H1 (cell line): ENCODE measurements around the gene VAMP4. TPM values are rescaled to one million over a fixed set of nuclear protein-coding genes. Genes with fewer than 3 reads are reported as not detected.

Experiments
- CTCF ChIA-PET: fragments of 300-600 bp; sonication (Branson Sonifier 250); formaldehyde crosslinking; loops from one replicate; lab custom pipeline; 2021; ENCODE audit not compliant: partially characterized antibody; lab: Charles Lee
- POLR2A ChIA-PET: fragments of 300-600 bp; sonication (Branson Sonifier 250); formaldehyde crosslinking; loops from one replicate; lab custom pipeline; 2021; ENCODE audit warnings: inconsistent platforms; ENCODE audit not compliant: partially characterized antibody; lab: Charles Lee
- DNase-seq, 2 experiments: peaks; one replicate each; pipeline versions ENCODE4 v3.0.0 to v3.0.0-alpha.2; 2010 to 2022; ENCODE audit warnings: low spot score in 2 of 2, low read depth in 1 of 2, mixed read lengths in 1 of 2
- FAIRE-seq: peaks from 2 replicates; lab custom pipeline; 2011; peaks lifted over from hg19 to GRCh38; lab: Jason Lieb, UNC
- H2AFZ ChIP-seq: 2 replicates; pipeline ENCODE4 v1.8.1; 2012; ENCODE audit warnings: low read length, inconsistent platforms
- H2AK5ac ChIP-seq: 2 replicates; pipeline ENCODE4 v1.6.1; 2013; ENCODE audit warnings: low read depth, low read length
- H2BK120ac ChIP-seq: replicated peaks from 2 replicates; pipeline ENCODE3; 2013; ENCODE audit warnings: low read depth, low read length, inconsistent platforms
- H2BK12ac ChIP-seq: 2 replicates; pipeline ENCODE4 v1.6.1; 2013; ENCODE audit warnings: low read depth, low read length
- H2BK15ac ChIP-seq: 2 replicates; pipeline ENCODE4 v1.6.1; 2013; ENCODE audit warnings: low read length
- H2BK20ac ChIP-seq: 2 replicates; pipeline ENCODE4 v1.6.1; 2013; ENCODE audit warnings: low read length
- H2BK5ac ChIP-seq: 2 replicates; pipeline ENCODE4 v1.6.1; 2013; ENCODE audit warnings: low read depth, low read length
- H3K14ac ChIP-seq: 2 replicates; pipeline ENCODE4 v1.6.1; 2013; ENCODE audit warnings: inconsistent platforms; ENCODE audit not compliant: insufficient read length
- H3K18ac ChIP-seq: 2 replicates; pipeline ENCODE4 v1.6.1; 2013; ENCODE audit warnings: low read length; ENCODE audit errors: extremely low read depth
- H3K23ac ChIP-seq: 2 replicates; pipeline ENCODE4 v1.6.1; 2013; ENCODE audit warnings: inconsistent platforms; ENCODE audit not compliant: insufficient read length
- H3K23me2 ChIP-seq: 2 replicates; pipeline ENCODE4 v1.6.1; 2013; ENCODE audit warnings: low read depth, low read length
- H3K27ac ChIP-seq: 2 replicates; pipeline ENCODE4 v1.6.1; 2011; ENCODE audit warnings: low read depth, low read length, inconsistent platforms
- H3K27me3 ChIP-seq, 4 experiments: replicated peaks in 1 of 4; 1 replicate in 1 of 4; 2 replicates in 3 of 4; pipeline versions ENCODE4 v1.6.1 to v1.8.1; 2011 to 2013; ENCODE audit warnings: low read length in 3 of 4, mild to moderate bottlenecking in 3 of 4, inconsistent platforms in 2 of 4, mixed read lengths in 2 of 4, moderate library complexity in 1 of 4; ENCODE audit not compliant: control insufficient read depth in 3 of 4, insufficient read depth in 3 of 4; ENCODE audit errors: extremely low read depth in 1 of 4
- H3K36me3 ChIP-seq, 4 experiments: 2 replicates each; pipeline versions ENCODE4 v1.6.1 to v1.8.1; 2011 to 2013; ENCODE audit warnings: mild to moderate bottlenecking in 4 of 4, low read length in 3 of 4, moderate library complexity in 2 of 4, control low read depth in 1 of 4, inconsistent platforms in 1 of 4; ENCODE audit not compliant: insufficient read depth in 4 of 4, control insufficient read depth in 2 of 4
- H3K4ac ChIP-seq: replicated peaks from 2 replicates; pipeline ENCODE3; 2013; ENCODE audit warnings: low read length, low read depth, mixed read lengths, inconsistent platforms; ENCODE audit not compliant: insufficient read length
- H3K4me1 ChIP-seq, 4 experiments: replicated peaks in 1 of 4; 1 replicate in 1 of 4; 2 replicates in 3 of 4; pipeline versions ENCODE4 v1.6.1 to v1.8.1; 2011 to 2013; ENCODE audit warnings: low read length in 3 of 4, inconsistent platforms in 2 of 4, mixed read lengths in 1 of 4; ENCODE audit not compliant: insufficient read depth in 4 of 4, control insufficient read depth in 3 of 4
- H3K4me2 ChIP-seq, 2 experiments: 2 replicates each; pipeline versions ENCODE4 v1.6.1 to v1.8.1; 2011 to 2013; ENCODE audit warnings: low read depth in 2 of 2, low read length in 2 of 2, control low read depth in 1 of 2, inconsistent platforms in 1 of 2, mild to moderate bottlenecking in 1 of 2; ENCODE audit not compliant: insufficient read depth in 1 of 2
- H3K4me3 ChIP-seq, 4 experiments: fragments of 200-600, 300-600 bp in 1 of 4; sonication (generic), shearing (Covaris generic), sonication (Bioruptor Twin) in 1 of 4; 2 replicates each; pipeline versions ENCODE4 v1.5.1 to v1.8.1; 2011 to 2016; ENCODE audit warnings: low read length in 4 of 4, low read depth in 3 of 4, control low read depth in 2 of 4, inconsistent platforms in 2 of 4, mild to moderate bottlenecking in 2 of 4, mixed read lengths in 1 of 4, moderate library complexity in 1 of 4; ENCODE audit not compliant: insufficient read depth in 2 of 4; ENCODE audit errors: extremely low read depth in 1 of 4
- H3K56ac ChIP-seq: replicated peaks from 2 replicates; pipeline ENCODE3; 2013; ENCODE audit warnings: low read depth, mild to moderate bottlenecking, mixed read lengths, low read length, inconsistent platforms; ENCODE audit not compliant: insufficient read length
- H3K79me1 ChIP-seq: 2 replicates; pipeline ENCODE4 v1.6.1; 2013; ENCODE audit warnings: low read depth, low read length, control low read depth
- H3K79me2 ChIP-seq, 2 experiments: 2 replicates each; pipeline versions ENCODE4 v1.6.1 to v1.8.1; 2012 to 2013; ENCODE audit warnings: low read length in 2 of 2, mild to moderate bottlenecking in 2 of 2, inconsistent platforms in 1 of 2; ENCODE audit not compliant: insufficient read depth in 2 of 2, control insufficient read depth in 1 of 2
- H3K9ac ChIP-seq, 4 experiments: replicated peaks in 1 of 4; 1 replicate in 1 of 4; 2 replicates in 3 of 4; pipeline versions ENCODE4 v1.6.1 to v1.8.1; 2011 to 2013; ENCODE audit warnings: low read depth in 3 of 4, low read length in 3 of 4, control low read depth in 2 of 4, mild to moderate bottlenecking in 2 of 4, moderate library complexity in 2 of 4, inconsistent platforms in 1 of 4; ENCODE audit errors: extremely low read depth in 1 of 4
- H3K9me3 ChIP-seq, 2 experiments: 2 replicates each; pipeline versions ENCODE4 v1.6.1 to v1.8.1; 2012 to 2013; ENCODE audit warnings: mild to moderate bottlenecking in 2 of 2, moderate library complexity in 2 of 2, control low read depth in 1 of 2, inconsistent platforms in 1 of 2, low read depth in 1 of 2, low read length in 1 of 2, mixed read lengths in 1 of 2; ENCODE audit not compliant: insufficient read depth in 2 of 2
- H4K20me1 ChIP-seq, 2 experiments: replicated peaks in 1 of 2; 2 replicates each; pipeline versions ENCODE3 to v1.8.1; 2011 to 2013; ENCODE audit warnings: inconsistent platforms in 2 of 2, low read length in 2 of 2, mild to moderate bottlenecking in 1 of 2; ENCODE audit not compliant: insufficient read depth in 2 of 2, control insufficient read depth in 1 of 2
- H4K5ac ChIP-seq: 2 replicates; pipeline ENCODE4 v1.6.1; 2013; ENCODE audit warnings: low read length, low read depth, mixed read lengths, inconsistent platforms; ENCODE audit not compliant: insufficient read length
- H4K8ac ChIP-seq: 2 replicates; pipeline ENCODE4 v1.8.0; 2013; ENCODE audit warnings: mild to moderate bottlenecking, moderate library complexity, low read length, inconsistent platforms; ENCODE audit not compliant: insufficient read depth; ENCODE audit errors: extremely low read depth
- H4K91ac ChIP-seq: replicated peaks from 2 replicates; pipeline ENCODE3; 2013; ENCODE audit warnings: low read length, mixed read lengths, inconsistent platforms; ENCODE audit not compliant: insufficient read length
- NRF1 ChIP-seq: IDR thresholded peaks from 2 replicates; pipeline ENCODE4 v1.6.1; 2011; ENCODE audit warnings: mild to moderate bottlenecking, low read depth, low read length, improper control_type of control experiment
- PHF8 ChIP-seq: fragments of 200-600 bp; sonication (generic); conservative IDR thresholded peaks from 2 replicates; pipeline ENCODE4 v1.7.1; 2012; ENCODE audit warnings: low read depth, mild to moderate bottlenecking, inconsistent platforms, low read length, moderate library complexity
- RNF2 ChIP-seq: fragments of 200-900, 300-1000 bp; sonication (generic); IDR thresholded peaks from 2 replicates; pipeline ENCODE4 v1.7.1; 2016; ENCODE audit warnings: borderline replicate concordance, low read depth, mild to moderate bottlenecking, antibody characterized with exemption, low read length; ENCODE audit not compliant: poor library complexity, severe bottlenecking; ENCODE audit errors: missing control alignments
- SP1 ChIP-seq: IDR thresholded peaks from 2 replicates; pipeline ENCODE4 v1.6.1; 2011; ENCODE audit warnings: low read depth, low read length
- WGBS, 2 experiments: shearing (Covaris generic) in 1 of 2; methylation state at CpG; one replicate each; pipeline versions ENCODE4 v1.1.6 to v1.1.7; 2013 to 2015; ENCODE audit warnings: low lambda C conversion rate in 2 of 2, mixed read lengths in 2 of 2, inconsistent platforms in 1 of 2, low coverage in 1 of 2, missing lambda C conversion rate in 1 of 2; ENCODE audit not compliant: insufficient replicate concordance in 2 of 2, insufficient coverage in 1 of 2, insufficient read length in 1 of 2; ENCODE audit errors: extremely low coverage in 1 of 2, missing lambda C conversion rate in 1 of 2; 5-methylcytosine and 5-hydroxymethylcytosine counted together
- polyA plus RNA-seq, 7 experiments: library from polyadenylated mRNA; depleted of rRNA in 3 of 7; stranded (reverse) in 5 of 7; unstranded in 2 of 7; fragments of >200 nt in 5 of 7; fragments of 200-250 nt in 2 of 7; gene quantifications; 1 replicate in 5 of 7; 2 replicates in 1 of 7; 4 replicates in 1 of 7; pipeline versions ENCODE4 v1.2.1 to v1.2.3, GENCODE V29; 2011 to 2013; ENCODE audit warnings: missing spikeins in 2 of 7, mixed read lengths in 2 of 7
- total RNA-seq: library from RNA; stranded (reverse); fragmentation: NEBNext Ultra II Directional; extraction: Animal tissue kit (Norgen Biotek cat#: 25700); gene quantifications from 2 replicates; pipeline ENCODE4 v1.2.1, GENCODE V29; 2021
- TF ChIP-seq, protein P1 (sequence below): IDR thresholded peaks from 2 replicates; pipeline ENCODE4 v1.6.1; 2011; ENCODE audit warnings: low read depth, mild to moderate bottlenecking, low read length; ENCODE audit not compliant: insufficient read depth
- TF ChIP-seq, protein P2 (sequence below): IDR thresholded peaks from 2 replicates; pipeline ENCODE4 v1.6.1; 2012; ENCODE audit warnings: inconsistent platforms

VAMP4 gene
- total and polyA plus RNA-seq, 2 of the 8 experiments (the other 6 are each of a cell fraction or from before 2014, with no cell fraction given): 1.6 to 13.9 TPM

DNA sequence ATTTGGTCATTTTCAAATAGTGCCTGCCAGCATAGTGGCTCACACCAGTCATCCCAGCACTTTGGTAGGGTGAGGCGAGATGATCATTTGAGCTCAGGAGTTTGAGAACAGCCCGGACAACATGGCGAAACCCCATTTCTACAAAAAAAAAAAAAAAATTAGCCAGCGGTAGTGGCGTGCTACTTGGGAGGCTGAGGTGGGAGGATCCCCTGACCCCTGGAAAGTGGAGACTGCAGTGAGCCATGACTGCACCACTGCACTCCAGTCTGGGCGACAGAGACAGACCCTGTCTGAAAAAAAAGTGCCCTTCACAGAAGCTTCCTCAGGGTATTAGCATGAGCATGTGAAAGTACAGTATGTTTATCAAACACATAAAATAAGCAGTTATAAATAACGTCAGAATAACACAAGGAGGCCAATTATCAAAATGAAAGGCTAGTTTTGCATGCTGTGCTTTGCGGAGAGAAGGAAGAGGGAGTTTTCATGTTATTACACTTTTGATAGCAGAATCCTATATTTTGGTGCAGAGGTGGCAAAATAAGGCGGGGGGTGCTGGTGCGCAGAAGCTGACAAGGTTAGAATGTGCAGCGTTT lies 38.8 kb upstream of the VAMP4 start:
- peak overlapping the region; percentile 65; the same call in 1 of the 2 replicates for H2BK12ac ChIP-seq
- H4K5ac ChIP-seq: peak overlapping the region; percentile 11
- no peak overlapping the region for H3K14ac ChIP-seq
- WGBS, 2 experiments: 43% methylated on average over 11 of the region's 11 CpGs; no CpG with 5 or more reads in 1 of the 2 experiments
- H3K9ac ChIP-seq: peak overlapping the region in 3 of 4 experiments; percentile 64 to 87 (median 66); a peak in 6 of 7 replicates
- peaks cover 0 to 4% (median 2%) of the 10 kb centered on the region in 4 experiments; a peak in 4 of 7 replicates for H3K4me1 ChIP-seq
- DNase-seq (no peak), FAIRE-seq (no peak)
- H2BK15ac ChIP-seq: no peak overlapping the region
- peaks cover 16% of the 10 kb centered on the region for H3K79me1 ChIP-seq
- CTCF ChIA-PET: interaction anchor here (0.9 to 5.3 kb wide), 6 partner anchors 13 to 135 kb away, joined by 3 to 25 read pairs (median 3); no protein-coding TSS in a partner anchor
- peak overlapping the region; percentile 16; the same call in 1 of the 2 replicates for H2AFZ ChIP-seq
- H3K18ac ChIP-seq: peak overlapping the region; percentile 43; the same call in 1 of the 2 replicates
- no peak overlapping the region for H2BK20ac ChIP-seq
- no peak overlapping the region for H3K23ac ChIP-seq
- peak overlapping the region; percentile 49 for H3K4ac ChIP-seq
- peak; percentile 46; the same call in 1 of the 2 replicates for TF ChIP-seq PHF8
- TF ChIP-seq RNF2: no peak
- TF ChIP-seq, protein P1, sequence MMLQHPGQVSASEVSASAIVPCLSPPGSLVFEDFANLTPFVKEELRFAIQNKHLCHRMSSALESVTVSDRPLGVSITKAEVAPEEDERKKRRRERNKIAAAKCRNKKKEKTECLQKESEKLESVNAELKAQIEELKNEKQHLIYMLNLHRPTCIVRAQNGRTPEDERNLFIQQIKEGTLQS: no peak
- no peak for TF ChIP-seq NRF1
- TF ChIP-seq, protein P2, sequence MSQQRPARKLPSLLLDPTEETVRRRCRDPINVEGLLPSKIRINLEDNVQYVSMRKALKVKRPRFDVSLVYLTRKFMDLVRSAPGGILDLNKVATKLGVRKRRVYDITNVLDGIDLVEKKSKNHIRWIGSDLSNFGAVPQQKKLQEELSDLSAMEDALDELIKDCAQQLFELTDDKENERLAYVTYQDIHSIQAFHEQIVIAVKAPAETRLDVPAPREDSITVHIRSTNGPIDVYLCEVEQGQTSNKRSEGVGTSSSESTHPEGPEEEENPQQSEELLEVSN: no peak
- no peak for TF ChIP-seq SP1
- TF ChIP-seq, all 59 proteins: peak for 1
- Histone ChIP-seq H4K91ac (peak overlapping the region; percentile 66), H3K23me2 (peaks cover 5% of the 10 kb centered on the region), H3K56ac (no peak overlapping the region), H2BK5ac (peak overlapping the region; percentile 13; the same call in 1 of the 2 replicates), H4K8ac (peak overlapping the region; percentile 89; the same call in 1 of the 2 replicates), H3K79me2 (peaks cover 17 to 41% of the 10 kb centered on the region in 2 experiments), H3K9me3 (no peaks in the 10 kb centered on the region), H2BK120ac (no peak overlapping the region), H3K4me3 (peak overlapping the region; percentile 45 to 94 (median 76)), H4K20me1 (peaks cover 0 to 2% of the 10 kb centered on the region in 2 experiments), H3K27me3 (no peaks in the 10 kb centered on the region), H3K4me2 (peak overlapping the region; percentile 67 to 73), H3K36me3 (peaks cover 11 to 22% (median 21%) of the 10 kb centered on the region in 4 experiments), H2AK5ac (peak overlapping the region; percentile 18; the same call in 1 of the 2 replicates), H3K27ac (peak overlapping the region; percentile 43; the same call in 1 of the 2 replicates)
- POLR2A ChIA-PET: interaction anchor here (0.6 to 2.0 kb wide), 4 partner anchors 15 to 186 kb away, joined by 3 to 5 read pairs (median 3); no protein-coding TSS in a partner anchor
